ENCODE measurements around the gene ATP5MK.

ATP5MK gene

GRCh38 chr10:103350517-103351260 is 45.6 kb downstream of the ATP5MK start, which contains the start of gene PCGF6:
TSS of gene PCGF6 (minus strand) at chr10:103351140. CDS start at chr10:103351066, 74 bp downstream.
- Histone ChIP-seq H3K27ac (ENCODE audit: low read length) (peak within 1 kb of the TSS; percentile 24), H3K36me3 (ENCODE audit: insufficient read depth, low read depth, low read length) (peaks cover 28% of the 10 kb centered on the region), H3K9ac (ENCODE audit: low read depth, low read length) (peak within 1 kb of the TSS; percentile 87), H3K4me1 (ENCODE audit: insufficient read depth, low read length) (peaks cover 3% of the 10 kb centered on the region; the same call in 1 of the 2 replicates), H3K9me3 (ENCODE audit: insufficient read depth, low read depth, low read length) (no peaks in the 10 kb centered on the region), H3K4me3 (ENCODE audit: low read length) (peak within 1 kb of the TSS; percentile 83), H3K27me3 (ENCODE audit: insufficient read depth, low read length) (no peaks in the 10 kb centered on the region)

- peak overlapping the region; percentile 87 for H3K9ac ChIP-seq (ENCODE audit: low read depth, low read length)
- peaks cover 3% of the 10 kb centered on the region; the same call in 1 of the 2 replicates for H3K4me1 ChIP-seq (ENCODE audit: insufficient read depth, low read length)
- peaks cover 33% of the 10 kb centered on the region for H3K36me3 ChIP-seq (ENCODE audit: insufficient read depth, low read depth, low read length)
- peak overlapping the region; percentile 24 for H3K27ac ChIP-seq (ENCODE audit: low read length)
- no peaks in the 10 kb centered on the region for H3K27me3 ChIP-seq (ENCODE audit: insufficient read depth, low read length)
- no peaks in the 10 kb centered on the region for H3K9me3 ChIP-seq (ENCODE audit: insufficient read depth, low read depth, low read length)
- peak overlapping the region; percentile 83 for H3K4me3 ChIP-seq (ENCODE audit: low read length)
These were observed 46.1 kb downstream of the ATP5MK start for GRCh38 chr10:103350175-103350516.
